Measurements from ENCODE around the gene C1QL1.

The C1QL1 gene

GRCh38 chr17:44976206-44976605, 8.1 kb upstream of the C1QL1 start:
- Histone ChIP-seq H3K27me3 (replicated peaks; ENCODE audit: control insufficient read depth, insufficient read depth, low read length, poor library complexity, severe bottlenecking) (peaks cover 8% of the 10 kb centered on the region), H3K27ac (ENCODE audit: insufficient read depth, low read length, poor library complexity, severe bottlenecking) (no peak overlapping the region), H3K4me3 (ENCODE audit: insufficient read depth, low read depth, low read length, poor library complexity, severe bottlenecking) (no peak overlapping the region), H3K9me3 (ENCODE audit: control insufficient read depth, low read length) (no peaks in the 10 kb centered on the region), H3K36me3 (ENCODE audit: control insufficient read depth, insufficient read depth, low read length) (no peaks in the 10 kb centered on the region), H3K4me1 (ENCODE audit: control insufficient read depth, insufficient read depth, low read length, poor library complexity, severe bottlenecking) (no peaks in the 10 kb centered on the region)
- DNase-seq, result no peak

GRCh38 chr17:44972953-44973352, 4.8 kb upstream of the C1QL1 start:
- H3K9me3 ChIP-seq (ENCODE audit: control insufficient read depth, low read length), result no peaks in the 10 kb centered on the region
- no peaks in the 10 kb centered on the region for H3K36me3 ChIP-seq (ENCODE audit: control insufficient read depth, insufficient read depth, low read length)
- H3K4me1 ChIP-seq (ENCODE audit: control insufficient read depth, insufficient read depth, low read length, poor library complexity, severe bottlenecking), result peaks cover 22% of the 10 kb centered on the region
- H3K4me3 ChIP-seq (ENCODE audit: insufficient read depth, low read depth, low read length, poor library complexity, severe bottlenecking), result no peak overlapping the region
- peaks cover 14% of the 10 kb centered on the region for H3K27me3 ChIP-seq (replicated peaks; ENCODE audit: control insufficient read depth, insufficient read depth, low read length, poor library complexity, severe bottlenecking)
- no peak overlapping the region for H3K27ac ChIP-seq (ENCODE audit: insufficient read depth, low read length, poor library complexity, severe bottlenecking)
- no peak for DNase-seq

- peaks cover 22% of the 10 kb centered on the region for H3K27me3 ChIP-seq (replicated peaks; ENCODE audit: control insufficient read depth, insufficient read depth, low read length, poor library complexity, severe bottlenecking)
- DNase-seq, result no peak
- no peak overlapping the region for H3K27ac ChIP-seq (ENCODE audit: insufficient read depth, low read length, poor library complexity, severe bottlenecking)
- H3K36me3 ChIP-seq (ENCODE audit: control insufficient read depth, insufficient read depth, low read length), result no peaks in the 10 kb centered on the region
- H3K9me3 ChIP-seq (ENCODE audit: control insufficient read depth, low read length), result no peaks in the 10 kb centered on the region
- no peak overlapping the region for H3K4me3 ChIP-seq (ENCODE audit: insufficient read depth, low read depth, low read length, poor library complexity, severe bottlenecking)
- peaks cover 31% of the 10 kb centered on the region for H3K4me1 ChIP-seq (ENCODE audit: control insufficient read depth, insufficient read depth, low read length, poor library complexity, severe bottlenecking)
Observed at GRCh38 chr17:44971776-44972483, 3.8 kb upstream of the C1QL1 start.

GRCh38 chr17:44970136-44970741, 2.1 kb upstream of the C1QL1 start:
- peak overlapping the region; percentile 23 for H3K4me3 ChIP-seq (ENCODE audit: insufficient read depth, low read depth, low read length, poor library complexity, severe bottlenecking)
- H3K36me3 ChIP-seq (ENCODE audit: control insufficient read depth, insufficient read depth, low read length), result no peaks in the 10 kb centered on the region
- no peak for DNase-seq
- H3K27me3 ChIP-seq (replicated peaks; ENCODE audit: control insufficient read depth, insufficient read depth, low read length, poor library complexity, severe bottlenecking), result peaks cover 37% of the 10 kb centered on the region
- H3K9me3 ChIP-seq (ENCODE audit: control insufficient read depth, low read length), result no peaks in the 10 kb centered on the region
- peaks cover 34% of the 10 kb centered on the region for H3K4me1 ChIP-seq (ENCODE audit: control insufficient read depth, insufficient read depth, low read length, poor library complexity, severe bottlenecking)
- no peak overlapping the region for H3K27ac ChIP-seq (ENCODE audit: insufficient read depth, low read length, poor library complexity, severe bottlenecking)

GRCh38 chr17:44969144-44969780, 1.2 kb upstream of the C1QL1 start:
- peaks cover 34% of the 10 kb centered on the region for H3K4me1 ChIP-seq (ENCODE audit: control insufficient read depth, insufficient read depth, low read length, poor library complexity, severe bottlenecking)
- no peak overlapping the region for H3K27ac ChIP-seq (ENCODE audit: insufficient read depth, low read length, poor library complexity, severe bottlenecking)
- DNase-seq, result no peak
- H3K4me3 ChIP-seq (ENCODE audit: insufficient read depth, low read depth, low read length, poor library complexity, severe bottlenecking), result peak overlapping the region; percentile 41
- H3K9me3 ChIP-seq (ENCODE audit: control insufficient read depth, low read length), result no peaks in the 10 kb centered on the region
- peaks cover 37% of the 10 kb centered on the region for H3K27me3 ChIP-seq (replicated peaks; ENCODE audit: control insufficient read depth, insufficient read depth, low read length, poor library complexity, severe bottlenecking)
- no peaks in the 10 kb centered on the region for H3K36me3 ChIP-seq (ENCODE audit: control insufficient read depth, insufficient read depth, low read length)

GRCh38 chr17:44967907-44968224, 237 bp downstream of the C1QL1 start:
- H3K9me3 ChIP-seq (ENCODE audit: control insufficient read depth, low read length), result no peaks in the 10 kb centered on the region
- no peak overlapping the region for H3K27ac ChIP-seq (ENCODE audit: insufficient read depth, low read length, poor library complexity, severe bottlenecking)
- no peak for DNase-seq
- H3K36me3 ChIP-seq (ENCODE audit: control insufficient read depth, insufficient read depth, low read length), result no peaks in the 10 kb centered on the region
- H3K27me3 ChIP-seq (replicated peaks; ENCODE audit: control insufficient read depth, insufficient read depth, low read length, poor library complexity, severe bottlenecking), result peaks cover 37% of the 10 kb centered on the region
- peak overlapping the region; percentile 40 for H3K4me3 ChIP-seq (ENCODE audit: insufficient read depth, low read depth, low read length, poor library complexity, severe bottlenecking)
- peaks cover 34% of the 10 kb centered on the region for H3K4me1 ChIP-seq (ENCODE audit: control insufficient read depth, insufficient read depth, low read length, poor library complexity, severe bottlenecking)

GRCh38 chr17:44967026-44967906, 837 bp downstream of the C1QL1 start:
- H3K27me3 ChIP-seq (replicated peaks; ENCODE audit: control insufficient read depth, insufficient read depth, low read length, poor library complexity, severe bottlenecking), result peaks cover 38% of the 10 kb centered on the region
- no peak overlapping the region for H3K27ac ChIP-seq (ENCODE audit: insufficient read depth, low read length, poor library complexity, severe bottlenecking)
- H3K4me1 ChIP-seq (ENCODE audit: control insufficient read depth, insufficient read depth, low read length, poor library complexity, severe bottlenecking), result peaks cover 34% of the 10 kb centered on the region
- no peak for DNase-seq
- H3K4me3 ChIP-seq (ENCODE audit: insufficient read depth, low read depth, low read length, poor library complexity, severe bottlenecking), result peak overlapping the region; percentile 40
- no peaks in the 10 kb centered on the region for H3K36me3 ChIP-seq (ENCODE audit: control insufficient read depth, insufficient read depth, low read length)
- no peaks in the 10 kb centered on the region for H3K9me3 ChIP-seq (ENCODE audit: control insufficient read depth, low read length)

GRCh38 chr17:44966348-44967025, 1.6 kb downstream of the C1QL1 start:
- Histone ChIP-seq H3K4me3 (ENCODE audit: insufficient read depth, low read depth, low read length, poor library complexity, severe bottlenecking) (no peak overlapping the region), H3K27me3 (replicated peaks; ENCODE audit: control insufficient read depth, insufficient read depth, low read length, poor library complexity, severe bottlenecking) (peaks cover 41% of the 10 kb centered on the region), H3K4me1 (ENCODE audit: control insufficient read depth, insufficient read depth, low read length, poor library complexity, severe bottlenecking) (peaks cover 34% of the 10 kb centered on the region), H3K36me3 (ENCODE audit: control insufficient read depth, insufficient read depth, low read length) (no peaks in the 10 kb centered on the region), H3K27ac (ENCODE audit: insufficient read depth, low read length, poor library complexity, severe bottlenecking) (no peak overlapping the region), H3K9me3 (ENCODE audit: control insufficient read depth, low read length) (no peaks in the 10 kb centered on the region)
- DNase-seq, result no peak

- H3K4me1 ChIP-seq (ENCODE audit: control insufficient read depth, insufficient read depth, low read length, poor library complexity, severe bottlenecking), result peaks cover 34% of the 10 kb centered on the region
Observed at GRCh38 chr17:44965481-44966234, 2.4 kb downstream of the C1QL1 start.

More at GRCh38 chr17:44965481-44966234, 2.4 kb downstream of the C1QL1 start:
- Histone ChIP-seq H3K36me3 (ENCODE audit: control insufficient read depth, insufficient read depth, low read length) (no peaks in the 10 kb centered on the region), H3K27ac (ENCODE audit: insufficient read depth, low read length, poor library complexity, severe bottlenecking) (no peak overlapping the region), H3K9me3 (ENCODE audit: control insufficient read depth, low read length) (no peaks in the 10 kb centered on the region), H3K27me3 (replicated peaks; ENCODE audit: control insufficient read depth, insufficient read depth, low read length, poor library complexity, severe bottlenecking) (peaks cover 46% of the 10 kb centered on the region), H3K4me3 (ENCODE audit: insufficient read depth, low read depth, low read length, poor library complexity, severe bottlenecking) (no peak overlapping the region)
- no peak for DNase-seq

Data from effector memory CD4-positive, alpha-beta T cell (primary cell).